NCI-H128 (cell line): ENCODE data around the gene KEL.

ENCODE experiments used
- DNase-seq: peaks from one replicate; lab custom pipeline; 2025; ENCODE audit not compliant: unreplicated experiment; lab: John Stamatoyannopoulos, UW

KEL gene

GRCh38 chr7:142899661-142900060 is 62.5 kb downstream of the KEL start:
- no peak for DNase-seq

- no peak for DNase-seq
Measured at GRCh38 chr7:142898377-142899170, 63.6 kb downstream of the KEL start.

GRCh38 chr7:142897691-142898090 is 64.5 kb downstream of the KEL start:
- DNase-seq: no peak

- no peak for DNase-seq
Measured at GRCh38 chr7:142896741-142897379, 65.3 kb downstream of the KEL start.

- DNase-seq: no peak
Measured at GRCh38 chr7:142896151-142896550, 66.0 kb downstream of the KEL start.

- DNase-seq: no peak
Measured at GRCh38 chr7:142894985-142895593, 67.1 kb downstream of the KEL start.

GRCh38 chr7:142894112-142894984 is 67.8 kb downstream of the KEL start:
- no peak for DNase-seq

GRCh38 chr7:142892951-142893350 is 69.2 kb downstream of the KEL start:
- DNase-seq: no peak

GRCh38 chr7:142891490-142892082 is 70.6 kb downstream of the KEL start:
- DNase-seq: no peak
